Measurements from ENCODE around the gene IQGAP2. TPM values are rescaled to one million over a fixed set of nuclear protein-coding genes. Genes with fewer than 3 reads are reported as not detected.
A peak's percentile ranks its signal among the peaks of the same experiment; 100 is the strongest.
"Not testable (repeated sequence)": the region's sequence is repeated elsewhere in the genome, so short reads cannot be mapped to it uniquely, and the experiment has no call there.

IQGAP2 gene
- total RNA-seq, 1 experiment from 2014 or later: not detected

- intact Hi-C loops (cut with micrococcal nuclease; ENCODE audit: unreplicated experiment): loop anchor here (1.0 to 2.0 kb wide), 4 partner anchors 41 to 416 kb away; no protein-coding TSS in a partner anchor
- Histone ChIP-seq H3K9me2 (ENCODE audit: insufficient read depth) (no peaks in the 10 kb centered on the region), H3K27me3 (ENCODE audit: insufficient read depth, low read depth) (no peaks in the 10 kb centered on the region), H3K79me2 (ENCODE audit: low read depth) (no peaks in the 10 kb centered on the region), H3K4me3 (no peak overlapping the region), H3K36me3 (ENCODE audit: low read depth) (no peaks in the 10 kb centered on the region), H3K9me3 (ENCODE audit: insufficient read depth, low read depth) (no peaks in the 10 kb centered on the region), H3K4me2 (no peak overlapping the region), H3K4me1 (replicated peaks; ENCODE audit: insufficient read depth) (peaks cover 7% of the 10 kb centered on the region), H4K20me1 (ENCODE audit: insufficient read depth) (no peaks in the 10 kb centered on the region), H3K27ac (no peak overlapping the region), H3F3A (ENCODE audit: insufficient read depth, low read depth) (no peaks in the 10 kb centered on the region), H2AFZ (no peak overlapping the region)
- TF ChIP-seq EZH2 (IDR thresholded peaks at IDR 0.05; ENCODE audit: low read depth) (no peak), CTCF (conservative IDR thresholded peaks at IDR 0.05) (no peak)
- ChIA-PET POLR2A (ENCODE audit: unreplicated experiment) (no interaction called here), CTCF (interaction anchor here (3.8 kb wide), 1 partner anchor 174 kb away, joined by 19 read pairs; no protein-coding TSS in a partner anchor)
- BruUV-seq (replicated peaks): no TSS peak
- DNase-seq: no peak
These were observed 197.6 kb downstream of the IQGAP2 start for GRCh38 chr5:76600716-76601115.

- Histone ChIP-seq H3F3A (ENCODE audit: insufficient read depth, low read depth) (no peaks in the 10 kb centered on the region), H3K4me2 (no peak overlapping the region), H4K20me1 (ENCODE audit: insufficient read depth) (no peaks in the 10 kb centered on the region), H3K9me3 (ENCODE audit: insufficient read depth, low read depth) (no peaks in the 10 kb centered on the region), H3K36me3 (ENCODE audit: low read depth) (no peaks in the 10 kb centered on the region), H3K9me2 (ENCODE audit: insufficient read depth) (no peaks in the 10 kb centered on the region), H3K27ac (no peak overlapping the region), H3K27me3 (ENCODE audit: insufficient read depth, low read depth) (no peaks in the 10 kb centered on the region), H2AFZ (no peak overlapping the region), H3K79me2 (ENCODE audit: low read depth) (no peaks in the 10 kb centered on the region), H3K4me1 (replicated peaks; ENCODE audit: insufficient read depth) (peaks cover 7% of the 10 kb centered on the region), H3K4me3 (no peak overlapping the region)
- intact Hi-C loops (cut with micrococcal nuclease; ENCODE audit: unreplicated experiment): loop anchor here (1.0 to 2.0 kb wide), 4 partner anchors 40 to 415 kb away; no protein-coding TSS in a partner anchor
- ChIA-PET POLR2A (ENCODE audit: unreplicated experiment) (no interaction called here), CTCF (interaction anchor here (0.6 to 3.8 kb wide), 5 partner anchors 10 to 175 kb away, joined by 3 to 19 read pairs (median 4); no protein-coding TSS in a partner anchor)
- DNase-seq: peak in 1 of 2 experiments; percentile 23
- no TSS peak for BruUV-seq (replicated peaks)
- TF ChIP-seq CTCF (conservative IDR thresholded peaks at IDR 0.05): peak; percentile 85
- TF ChIP-seq EZH2 (IDR thresholded peaks at IDR 0.05; ENCODE audit: low read depth): no peak
These were observed 198.4 kb downstream of the IQGAP2 start for GRCh38 chr5:76601470-76601869.

- H3K4me1 ChIP-seq (replicated peaks; ENCODE audit: insufficient read depth): peaks cover 7% of the 10 kb centered on the region
- no peak overlapping the region for H2AFZ ChIP-seq
- H3K4me3 ChIP-seq: no peak overlapping the region
- no peaks in the 10 kb centered on the region for H3K9me2 ChIP-seq (ENCODE audit: insufficient read depth)
- no TSS peak for BruUV-seq (replicated peaks)
- no peaks in the 10 kb centered on the region for H3K27me3 ChIP-seq (ENCODE audit: insufficient read depth, low read depth)
- no peaks in the 10 kb centered on the region for H4K20me1 ChIP-seq (ENCODE audit: insufficient read depth)
- no peak overlapping the region for H3K4me2 ChIP-seq
- H3K9me3 ChIP-seq (ENCODE audit: insufficient read depth, low read depth): no peaks in the 10 kb centered on the region
- H3K36me3 ChIP-seq (ENCODE audit: low read depth): no peaks in the 10 kb centered on the region
- H3K79me2 ChIP-seq (ENCODE audit: low read depth): no peaks in the 10 kb centered on the region
- intact Hi-C loops (cut with micrococcal nuclease; ENCODE audit: unreplicated experiment): no loop called here
- TF ChIP-seq EZH2 (IDR thresholded peaks at IDR 0.05; ENCODE audit: low read depth) (no peak), CTCF (conservative IDR thresholded peaks at IDR 0.05) (peak; percentile 35; the same call in 1 of the 2 replicates)
- no peaks in the 10 kb centered on the region for H3F3A ChIP-seq (ENCODE audit: insufficient read depth, low read depth)
- no peak overlapping the region for H3K27ac ChIP-seq
- POLR2A ChIA-PET (ENCODE audit: unreplicated experiment): no interaction called here
- CTCF ChIA-PET: interaction anchor here (0.6 to 3.8 kb wide), 4 partner anchors 40 to 428 kb away, joined by 4 to 19 read pairs (median 4); partner anchors contain the start of gene AGGF1
- no peak for DNase-seq
These were observed 199.1 kb downstream of the IQGAP2 start for GRCh38 chr5:76602094-76602726.

- DNase-seq; H3K4me3 ChIP-seq; H3K9me3 ChIP-seq (ENCODE audit: insufficient read depth, low read depth); H3K4me2 ChIP-seq; H3K27ac ChIP-seq; H3F3A ChIP-seq (ENCODE audit: insufficient read depth, low read depth); H3K36me3 ChIP-seq (ENCODE audit: low read depth); H3K4me1 ChIP-seq (replicated peaks; ENCODE audit: insufficient read depth); H3K9me2 ChIP-seq (ENCODE audit: insufficient read depth); BruUV-seq (replicated peaks); H2AFZ ChIP-seq; intact Hi-C loops (cut with micrococcal nuclease; ENCODE audit: unreplicated experiment); H3K27me3 ChIP-seq (ENCODE audit: insufficient read depth, low read depth); H3K79me2 ChIP-seq (ENCODE audit: low read depth); H4K20me1 ChIP-seq (ENCODE audit: insufficient read depth): not testable (repeated sequence)
- ChIA-PET POLR2A (ENCODE audit: unreplicated experiment) (interaction anchor here (0.5 kb wide), 1 partner anchor 86 kb away, joined by 4 read pairs; no protein-coding TSS in a partner anchor), CTCF (interaction anchor here (0.6 kb wide), 1 partner anchor 169 kb away, joined by 17 read pairs; no protein-coding TSS in a partner anchor)
These were observed 200.9 kb downstream of the IQGAP2 start for GRCh38 chr5:76603991-76604390.
